ENCODE measurements around the gene AFG3L2. TPM values are rescaled to one million over a fixed set of nuclear protein-coding genes. Genes with fewer than 3 reads are reported as not detected.

The AFG3L2 gene
- total and polyA plus RNA-seq, 2 experiments from 2014 or later, result 50.3 to 105 TPM

- no peaks in the 10 kb centered on the region for H3F3A ChIP-seq (replicated peaks; ENCODE audit: low read depth)
- Mint-ChIP-seq H3K27ac (peak overlapping the region; percentile 23; the same call in 1 of the 2 replicates), H3K27me3 (ENCODE audit: insufficient read depth, low read depth, poor library complexity) (peaks cover 14% of the 10 kb centered on the region), H3K4me3 (no peak overlapping the region), H3K4me1 (no peaks in the 10 kb centered on the region), H3K36me3 (ENCODE audit: low read depth) (no peaks in the 10 kb centered on the region), H3K9me3 (no peaks in the 10 kb centered on the region)
- H3K36me3 ChIP-seq (ENCODE audit: insufficient read depth), result no peaks in the 10 kb centered on the region
- ATAC-seq (peak; percentile 87), DNase-seq (ENCODE audit: low spot score) (peak; percentile 67)
- no peak overlapping the region for H3K4me2 ChIP-seq
- H4K20me1 ChIP-seq (replicated peaks; ENCODE audit: insufficient read depth), result no peaks in the 10 kb centered on the region
- TF ChIP-seq ZNF114 (CRISPR knock-in tag; IDR thresholded peaks at IDR 0.05) (no peak), CREB1 (CRISPR knock-in tag; IDR thresholded peaks at IDR 0.05; ENCODE audit: low read depth) (no peak), POLR2AphosphoS5 (IDR thresholded peaks at IDR 0.05; ENCODE audit: low read depth) (no peak), NANOG (IDR thresholded peaks at IDR 0.05; ENCODE audit: borderline replicate concordance) (no peak), CTCF (conservative IDR thresholded peaks at IDR 0.05; ENCODE audit: low read depth in 2 of 2) (peak; percentile 62 to 73), EZH2 (IDR thresholded peaks at IDR 0.05; ENCODE audit: low read depth, unreplicated experiment) (no peak), ZNF462 (CRISPR knock-in tag; IDR thresholded peaks at IDR 0.05) (no peak), JUNB (IDR thresholded peaks at IDR 0.05; ENCODE audit: unreplicated experiment) (no peak)
- no peak overlapping the region for H3K27ac ChIP-seq (ENCODE audit: low read depth)
- no peaks in the 10 kb centered on the region; the same call in 1 of the 2 replicates for H3K4me1 ChIP-seq (ENCODE audit: insufficient read depth)
- no peak overlapping the region for H3K4me3 ChIP-seq
- no peaks in the 10 kb centered on the region for H3K9me2 ChIP-seq (ENCODE audit: insufficient read depth)
- H3K79me2 ChIP-seq (replicated peaks; ENCODE audit: insufficient read depth), result no peaks in the 10 kb centered on the region
- peak overlapping the region; percentile 38; the same call in 1 of the 2 replicates for H2AFZ ChIP-seq
- H3K27me3 ChIP-seq (ENCODE audit: insufficient read depth), result no peaks in the 10 kb centered on the region
Measured at GRCh38 chr18:12394428-12394827, 17.4 kb upstream of the AFG3L2 start.
